ENCODE data around the gene SYTL3.
"Not testable (repeated sequence)": the region's sequence is repeated elsewhere in the genome, so short reads cannot be mapped to it uniquely, and the experiment has no call there.

Gene SYTL3

GRCh38 chr6:158622545-158623190 is 27.2 kb upstream of the SYTL3 start:
- no peak for DNase-seq

GRCh38 chr6:158624684-158625682 is 24.9 kb upstream of the SYTL3 start:
- DNase-seq, result no peak

- DNase-seq, result no peak
Measured at GRCh38 chr6:158625881-158626305, 24.0 kb upstream of the SYTL3 start.

GRCh38 chr6:158626360-158627167 is 23.3 kb upstream of the SYTL3 start:
- no peak for DNase-seq

- DNase-seq, result no peak
Measured at GRCh38 chr6:158627168-158627939, 22.5 kb upstream of the SYTL3 start.

- no peak for DNase-seq
Measured at GRCh38 chr6:158627940-158628211, 22.0 kb upstream of the SYTL3 start.

GRCh38 chr6:158628542-158628941 is 21.3 kb upstream of the SYTL3 start:
- DNase-seq, result no peak

GRCh38 chr6:158629367-158630221 is 20.3 kb upstream of the SYTL3 start:
- DNase-seq, result no peak

- DNase-seq, result no peak
Measured at GRCh38 chr6:158630938-158631616, 18.8 kb upstream of the SYTL3 start.

- no peak for DNase-seq
Measured at GRCh38 chr6:158631678-158632537, 17.9 kb upstream of the SYTL3 start.

GRCh38 chr6:158632538-158633119 is 17.2 kb upstream of the SYTL3 start:
- DNase-seq, result not testable (repeated sequence)

- no peak for DNase-seq
Measured at GRCh38 chr6:158633127-158633526, 16.7 kb upstream of the SYTL3 start.

- DNase-seq, result no peak
Measured at GRCh38 chr6:158634695-158635426, 15.0 kb upstream of the SYTL3 start.

GRCh38 chr6:158635427-158636073 is 14.3 kb upstream of the SYTL3 start:
- DNase-seq, result no peak

- no peak for DNase-seq
Measured at GRCh38 chr6:158636778-158637177, 13.1 kb upstream of the SYTL3 start.

GRCh38 chr6:158638324-158638854 is 11.5 kb upstream of the SYTL3 start:
- no peak for DNase-seq

- no peak for DNase-seq
Measured at GRCh38 chr6:158639056-158639455, 10.8 kb upstream of the SYTL3 start.

- no peak for DNase-seq
Measured at GRCh38 chr6:158640519-158640918, 9.3 kb upstream of the SYTL3 start.

All from KG1 (cell line).